AG04449 (cell line): ENCODE data around the gene CSAG3.

Experiments
- CTCF ChIA-PET: fragments of 350-600 bp; formaldehyde crosslinking; extraction: SDS; loops from one replicate; lab custom pipeline; 2021; ENCODE audit warnings: antibody characterized with exemption; lab: Yijun Ruan, JAX
- POLR2A ChIA-PET: fragments of 400-600, 350-600 bp; formaldehyde crosslinking; extraction: SDS; loops from one replicate; lab custom pipeline; 2020; ENCODE audit warnings: antibody characterized with exemption, inconsistent platforms; lab: Yijun Ruan, JAX
- DNase-seq: peaks from one replicate; pipeline ENCODE4 v3.0.0-alpha.2; 2010; ENCODE audit warnings: low read depth, low spot score
- H3K4me3 ChIP-seq: 2 replicates; pipeline ENCODE4 v1.5.1; 2011; ENCODE audit warnings: low read depth, mild to moderate bottlenecking, control low read depth, low read length
- CTCF ChIP-seq: IDR thresholded peaks from one replicate; pipeline ENCODE4 v1.5.1; 2011; ENCODE audit warnings: mild to moderate bottlenecking, moderate library complexity, low read length, control low read depth, inconsistent platforms; ENCODE audit not compliant: insufficient read depth; ENCODE audit errors: missing control alignments

The CSAG3 gene

GRCh38 chrX:152798945-152799344 lies 39.9 kb downstream of the CSAG3 start:
- TF ChIP-seq CTCF, result no peak
- POLR2A ChIA-PET, result no interaction called here
- CTCF ChIA-PET, result no interaction called here
- no peak overlapping the region for H3K4me3 ChIP-seq
- DNase-seq, result no peak

- TF ChIP-seq CTCF, result no peak
- POLR2A ChIA-PET, result no interaction called here
- no peak overlapping the region for H3K4me3 ChIP-seq
- DNase-seq, result no peak
- CTCF ChIA-PET, result no interaction called here
Observed at GRCh38 chrX:152806035-152806434, 47.0 kb downstream of the CSAG3 start.
